HL-60 (cell line): ENCODE measurements around the gene HOXB3.

Source experiments
- CTCF ChIP-seq: IDR thresholded peaks from one replicate; pipeline ENCODE4 v1.5.1; 2011; ENCODE audit warnings: low read length, control low read depth, inconsistent platforms; ENCODE audit not compliant: insufficient read depth
- GABPA ChIP-seq: IDR thresholded peaks from 2 replicates; pipeline ENCODE4 v1.6.1; 2012; ENCODE audit warnings: low read depth
- POLR2AphosphoS5 ChIP-seq: IDR thresholded peaks from 2 replicates; pipeline ENCODE4 v1.6.1; 2012; ENCODE audit warnings: low read depth
- REST ChIP-seq: IDR thresholded peaks from 2 replicates; pipeline ENCODE4 v1.6.1; 2012; ENCODE audit warnings: low read depth; ENCODE audit not compliant: insufficient replicate concordance

- TF ChIP-seq CTCF (no peak), REST (no peak), POLR2AphosphoS5 (no peak), GABPA (no peak)
These were observed 21.4 kb downstream of the HOXB3 start for GRCh38 chr17:48568499-48569239.
